SH-SY5Y (cell line): ENCODE measurements around the gene CYB5R3.

Experiments
- GATA2 ChIP-seq: IDR thresholded peaks from 2 replicates; pipeline ENCODE4 v1.6.1; 2011; ENCODE audit warnings: mild to moderate bottlenecking, low read depth, low read length
- GATA3 ChIP-seq: IDR thresholded peaks from 2 replicates; pipeline ENCODE4 v1.6.1; 2011; ENCODE audit warnings: low read depth, mild to moderate bottlenecking, low read length, moderate library complexity

GRCh38 chr22:42623301-42623751 is 25.9 kb downstream of the CYB5R3 start:
- TF ChIP-seq GATA2 (no peak), GATA3 (no peak)
